Liver (tissue), 3 donors: ENCODE data around the gene RRP1.

Source experiments
- CTCF ChIP-seq: fragments of 150-350 bp; IDR thresholded peaks from 2 replicates; pipeline ENCODE4 v1.5.1; 2017; ENCODE audit warnings: improper control_type of control experiment, low read depth, low read length; ENCODE audit not compliant: missing input control
- RAD21 ChIP-seq, 2 donors: IDR thresholded peaks; 2 replicates each; pipeline ENCODE4 v1.6.1; 2016; ENCODE audit warnings: antibody characterized with exemption in 2 of 2, mild to moderate bottlenecking in 2 of 2
- RXRA ChIP-seq, 2 donors: IDR thresholded peaks; 2 replicates each; pipeline ENCODE4 v1.6.1; 2017 to 2018; ENCODE audit warnings: antibody characterized with exemption in 2 of 2, mild to moderate bottlenecking in 1 of 2
- TAF1 ChIP-seq: conservative IDR thresholded peaks from 2 replicates; pipeline ENCODE4 v1.6.1; 2016; ENCODE audit warnings: antibody characterized with exemption, mild to moderate bottlenecking
- TF ChIP-seq, protein P1 (sequence below): IDR thresholded peaks from 2 replicates; pipeline ENCODE4 v1.6.1; 2016; ENCODE audit warnings: antibody characterized with exemption
- TF ChIP-seq, protein P2 (sequence below): IDR thresholded peaks from 2 replicates; pipeline ENCODE4 v1.6.1; 2016; ENCODE audit warnings: antibody characterized with exemption
- TF ChIP-seq, protein P3 (sequence below): IDR thresholded peaks from 2 replicates; pipeline ENCODE4 v1.6.1; 2016; ENCODE audit warnings: antibody characterized with exemption, mild to moderate bottlenecking
- donor health status: healthy.
- donor health status: healthy.

DNA sequence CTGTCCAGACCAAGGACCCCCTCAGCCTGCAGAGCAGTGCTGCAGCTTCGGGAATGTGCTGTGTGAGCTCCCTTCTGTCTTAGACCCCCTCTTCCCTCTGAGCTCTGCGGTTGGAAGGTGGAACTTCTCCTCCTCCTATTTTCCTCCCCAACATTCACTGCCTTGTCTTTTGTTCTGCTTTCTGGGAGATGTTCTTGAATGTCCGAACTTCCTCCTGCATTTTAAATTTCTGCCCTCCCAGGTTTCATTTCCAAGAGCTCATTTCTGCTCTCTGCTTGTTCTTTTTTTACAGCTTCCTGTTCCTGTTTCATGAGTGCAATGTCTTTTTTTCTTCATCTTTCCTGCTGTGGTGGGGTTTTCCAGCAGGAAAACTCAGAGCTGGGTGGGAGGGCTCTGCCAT lies 29.3 kb downstream of the RRP1 start:
- TF ChIP-seq, protein P1, sequence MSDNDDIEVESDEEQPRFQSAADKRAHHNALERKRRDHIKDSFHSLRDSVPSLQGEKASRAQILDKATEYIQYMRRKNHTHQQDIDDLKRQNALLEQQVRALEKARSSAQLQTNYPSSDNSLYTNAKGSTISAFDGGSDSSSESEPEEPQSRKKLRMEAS, result no peak
- TF ChIP-seq RAD21 (IDR thresholded peaks at IDR 0.05), result no peak
- TF ChIP-seq CTCF, result no peak
- TF ChIP-seq TAF1, result no peak
- TF ChIP-seq, protein P2, sequence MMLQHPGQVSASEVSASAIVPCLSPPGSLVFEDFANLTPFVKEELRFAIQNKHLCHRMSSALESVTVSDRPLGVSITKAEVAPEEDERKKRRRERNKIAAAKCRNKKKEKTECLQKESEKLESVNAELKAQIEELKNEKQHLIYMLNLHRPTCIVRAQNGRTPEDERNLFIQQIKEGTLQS, result no peak
- TF ChIP-seq RXRA (IDR thresholded peaks at IDR 0.05), result no peak
- TF ChIP-seq, protein P3, sequence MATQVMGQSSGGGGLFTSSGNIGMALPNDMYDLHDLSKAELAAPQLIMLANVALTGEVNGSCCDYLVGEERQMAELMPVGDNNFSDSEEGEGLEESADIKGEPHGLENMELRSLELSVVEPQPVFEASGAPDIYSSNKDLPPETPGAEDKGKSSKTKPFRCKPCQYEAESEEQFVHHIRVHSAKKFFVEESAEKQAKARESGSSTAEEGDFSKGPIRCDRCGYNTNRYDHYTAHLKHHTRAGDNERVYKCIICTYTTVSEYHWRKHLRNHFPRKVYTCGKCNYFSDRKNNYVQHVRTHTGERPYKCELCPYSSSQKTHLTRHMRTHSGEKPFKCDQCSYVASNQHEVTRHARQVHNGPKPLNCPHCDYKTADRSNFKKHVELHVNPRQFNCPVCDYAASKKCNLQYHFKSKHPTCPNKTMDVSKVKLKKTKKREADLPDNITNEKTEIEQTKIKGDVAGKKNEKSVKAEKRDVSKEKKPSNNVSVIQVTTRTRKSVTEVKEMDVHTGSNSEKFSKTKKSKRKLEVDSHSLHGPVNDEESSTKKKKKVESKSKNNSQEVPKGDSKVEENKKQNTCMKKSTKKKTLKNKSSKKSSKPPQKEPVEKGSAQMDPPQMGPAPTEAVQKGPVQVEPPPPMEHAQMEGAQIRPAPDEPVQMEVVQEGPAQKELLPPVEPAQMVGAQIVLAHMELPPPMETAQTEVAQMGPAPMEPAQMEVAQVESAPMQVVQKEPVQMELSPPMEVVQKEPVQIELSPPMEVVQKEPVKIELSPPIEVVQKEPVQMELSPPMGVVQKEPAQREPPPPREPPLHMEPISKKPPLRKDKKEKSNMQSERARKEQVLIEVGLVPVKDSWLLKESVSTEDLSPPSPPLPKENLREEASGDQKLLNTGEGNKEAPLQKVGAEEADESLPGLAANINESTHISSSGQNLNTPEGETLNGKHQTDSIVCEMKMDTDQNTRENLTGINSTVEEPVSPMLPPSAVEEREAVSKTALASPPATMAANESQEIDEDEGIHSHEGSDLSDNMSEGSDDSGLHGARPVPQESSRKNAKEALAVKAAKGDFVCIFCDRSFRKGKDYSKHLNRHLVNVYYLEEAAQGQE, result no peak
